Stimulated activated naive CD8-positive, alpha-beta T cell treated with anti-CD3 and anti-CD28 coated beads, Interleukin-15, Interleukin-2, amounts not matched to agents 100 U/mL and 50 U/mL, for 24 hours (primary cell): Measurements from ENCODE around the gene GNL1.
"Not testable (repeated sequence)": the region's sequence is repeated elsewhere in the genome, so short reads cannot be mapped to it uniquely, and the experiment has no call there.

Experiments
- ATAC-seq: fragments of 150-1000 bp; cut with Tn5 transposase; one replicate; pipeline ENCODE4 v1.10.0; 2021
- DNase-seq: peaks from one replicate; pipeline ENCODE4 v3.0.0; 2021

The GNL1 gene

DNA sequence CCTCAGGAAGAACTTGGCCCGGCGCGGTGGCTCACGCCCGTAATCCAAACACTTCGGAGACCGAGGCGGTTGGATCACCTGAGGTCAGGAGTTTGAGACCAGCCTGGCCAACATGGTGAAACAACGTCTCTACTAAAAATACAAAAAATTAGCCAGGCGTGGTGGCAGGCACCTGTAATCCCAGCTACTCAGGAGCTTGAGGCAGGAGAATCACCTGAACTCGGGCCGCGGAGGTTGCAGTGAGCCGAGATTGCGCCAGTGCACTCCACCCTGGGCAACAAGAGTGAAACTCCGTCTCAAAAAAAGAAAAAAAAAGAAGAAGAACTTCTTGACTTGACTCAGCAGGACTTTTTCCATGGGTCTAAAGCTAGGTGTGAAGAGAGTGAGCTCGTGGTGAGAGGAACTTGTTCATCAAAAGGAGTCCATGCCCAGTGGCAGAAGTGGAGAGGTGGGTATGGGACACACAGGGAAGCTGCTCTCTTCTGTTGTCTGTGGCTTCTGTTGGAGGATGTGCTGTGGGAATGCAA is 26.9 kb downstream of the GNL1 start:
- peak; percentile 57 for DNase-seq
- ATAC-seq: peak; percentile 56

DNA sequence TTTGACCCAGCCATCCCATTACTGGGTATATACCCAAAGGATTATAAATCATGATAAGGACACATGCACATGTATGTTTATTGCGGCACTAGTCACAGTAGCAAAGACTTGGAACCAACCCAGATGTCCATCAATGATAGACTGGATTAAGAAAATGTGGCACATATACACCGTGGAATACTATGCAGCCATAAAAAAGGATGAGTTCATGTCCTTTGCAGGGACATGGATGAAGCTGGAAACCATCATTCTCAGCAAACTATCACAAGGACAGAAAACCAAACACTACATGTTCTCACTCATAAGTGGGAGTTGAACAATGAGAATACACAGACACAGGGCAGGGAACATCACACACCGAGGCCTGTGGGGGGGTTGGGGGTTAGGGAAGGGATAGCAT is 29.8 kb downstream of the GNL1 start:
- ATAC-seq, DNase-seq: not testable (repeated sequence)

DNA sequence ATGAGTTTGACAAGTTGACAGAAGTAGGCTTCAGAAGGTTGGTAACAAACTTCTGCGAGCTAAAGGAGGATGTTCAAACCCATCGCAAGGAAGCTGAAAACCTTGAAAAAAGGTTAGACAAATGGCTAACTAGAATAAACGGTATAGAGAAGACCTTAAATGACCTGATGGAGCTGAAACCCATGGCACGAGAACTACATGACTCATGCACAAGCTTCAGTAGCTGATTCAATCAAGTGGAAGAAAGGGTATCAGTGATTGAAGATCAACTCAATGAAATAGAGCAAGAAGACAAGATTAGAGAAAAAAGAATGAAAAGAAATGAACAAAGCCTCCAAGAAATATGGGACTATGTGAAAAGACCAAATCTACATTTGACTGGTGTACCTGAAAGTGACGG is 34.3 kb downstream of the GNL1 start:
- not testable (repeated sequence) for ATAC-seq, DNase-seq

DNA sequence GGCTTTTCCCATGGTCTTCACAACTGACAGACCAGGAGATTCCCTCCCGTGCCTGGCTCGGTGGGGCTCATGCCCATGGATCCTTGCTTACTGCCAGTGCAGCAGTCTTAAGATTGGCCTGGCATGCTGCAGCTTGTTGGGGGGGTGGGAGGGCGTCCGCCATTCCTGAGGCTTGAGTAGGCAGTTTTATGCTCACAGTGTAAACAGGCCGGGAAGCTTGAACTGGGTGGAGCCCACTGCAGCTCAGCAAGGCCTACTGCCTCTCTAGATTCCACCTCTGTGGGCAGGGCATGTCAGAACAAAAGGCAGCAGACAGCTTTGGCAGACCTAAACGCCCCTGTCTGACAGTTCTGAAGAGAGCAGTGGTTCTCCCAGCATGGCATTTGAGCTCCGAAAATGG is 35.2 kb downstream of the GNL1 start:
- DNase-seq, ATAC-seq: not testable (repeated sequence)

DNA sequence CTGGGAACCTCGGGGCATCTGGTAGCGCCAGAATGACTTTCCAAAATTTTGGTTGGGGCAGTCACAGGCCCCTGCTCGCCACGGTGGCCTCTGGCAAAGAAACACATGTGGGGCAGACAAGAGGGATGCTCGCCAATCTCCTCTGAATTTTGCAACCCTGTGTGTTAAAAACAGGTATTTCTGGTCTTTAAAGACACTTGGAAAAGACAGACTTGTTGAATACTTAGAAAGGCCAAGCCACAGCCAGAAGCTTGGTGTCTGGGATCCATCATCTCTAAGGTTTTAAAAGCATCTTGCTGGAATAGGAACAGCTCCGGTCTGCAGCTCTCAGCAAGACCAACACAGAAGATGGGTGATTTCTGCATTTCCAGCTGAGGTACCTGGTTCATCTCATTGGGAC is 35.8 kb downstream of the GNL1 start:
- ATAC-seq: no peak
- no peak for DNase-seq

DNA sequence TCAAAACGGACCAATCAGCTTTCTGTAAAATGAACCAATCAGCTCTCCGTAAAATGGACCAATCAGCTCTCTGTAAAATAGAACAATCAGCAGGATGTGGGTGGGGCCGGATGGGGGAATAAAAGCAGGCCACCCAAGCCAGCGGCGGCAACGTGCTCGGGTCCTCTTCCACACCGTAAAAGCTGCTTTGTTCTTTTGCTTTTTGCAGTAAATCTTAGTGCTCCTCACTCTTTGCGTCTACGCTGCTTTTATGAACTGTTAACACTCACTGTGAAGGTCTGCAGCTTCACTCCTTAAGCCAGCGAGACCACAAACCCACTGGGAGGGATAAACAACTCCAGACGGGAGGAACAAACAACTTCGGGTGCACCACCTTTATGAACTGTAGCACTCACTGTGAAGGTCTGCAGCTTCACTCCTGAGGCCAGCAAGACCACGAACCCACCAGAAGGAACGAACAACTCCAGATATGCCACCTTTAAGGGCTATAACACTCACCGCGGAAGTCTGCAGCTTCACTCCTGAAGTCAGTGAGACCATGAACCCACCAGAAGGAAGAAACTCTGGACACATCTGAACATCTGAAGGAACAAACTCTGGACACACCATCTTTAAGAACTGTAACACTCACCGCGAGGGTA is 37.7 kb downstream of the GNL1 start:
- peak; percentile 63 for DNase-seq
- ATAC-seq: not testable (repeated sequence)

DNA sequence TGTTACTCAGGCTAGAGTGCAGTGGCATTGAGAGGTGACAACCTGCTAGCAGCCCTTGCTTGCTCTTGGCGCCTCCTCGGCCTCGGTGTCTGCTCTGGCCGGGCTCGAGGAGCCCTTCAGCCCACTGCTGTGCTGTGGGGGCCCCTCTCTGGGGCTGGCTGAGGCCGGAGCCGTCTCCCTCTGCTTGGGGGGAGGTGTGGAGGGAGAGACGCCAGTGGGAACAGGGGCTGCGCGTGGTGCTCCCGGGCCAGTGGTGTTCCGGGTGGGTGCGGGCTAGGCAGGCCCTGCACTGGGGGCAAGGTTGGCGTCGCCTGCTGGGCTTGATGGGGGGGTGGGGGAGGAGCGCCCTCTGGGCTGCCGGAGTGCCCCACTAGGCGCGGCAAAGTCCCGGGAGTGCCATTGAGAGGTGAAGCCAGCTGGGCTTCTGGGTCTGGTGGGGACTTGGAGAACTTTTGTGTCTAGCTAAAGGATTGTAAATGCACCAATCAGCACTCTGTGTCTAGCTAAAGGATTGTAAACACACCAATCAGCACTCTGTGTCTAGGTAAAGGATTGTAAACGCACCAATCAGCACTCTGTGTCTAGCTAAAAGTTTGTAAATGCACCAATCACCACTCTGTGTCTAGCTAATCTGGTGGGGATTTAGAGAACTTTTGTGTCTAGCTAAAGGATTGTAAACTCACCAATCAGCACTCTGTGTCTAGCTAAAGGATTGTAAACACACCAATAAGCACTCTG is 38.4 kb downstream of the GNL1 start:
- DNase-seq, ATAC-seq: not testable (repeated sequence)

DNA sequence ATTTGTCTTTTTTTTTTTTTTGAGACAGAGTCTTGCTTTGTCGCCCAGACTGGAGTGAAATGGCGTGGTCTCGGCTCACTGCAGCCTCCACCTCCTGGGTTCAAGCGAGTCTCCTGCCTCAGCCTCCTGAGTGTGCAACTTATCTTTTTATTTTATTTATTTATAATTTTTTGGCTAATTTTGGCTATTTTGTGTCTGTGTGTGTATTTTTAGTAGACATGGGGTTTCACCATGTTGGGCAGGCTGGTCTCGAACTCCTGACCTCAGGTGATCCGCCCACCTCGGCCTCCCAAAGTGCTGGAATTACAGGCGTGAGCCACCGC is 39.6 kb downstream of the GNL1 start:
- DNase-seq, ATAC-seq: not testable (repeated sequence)

DNA sequence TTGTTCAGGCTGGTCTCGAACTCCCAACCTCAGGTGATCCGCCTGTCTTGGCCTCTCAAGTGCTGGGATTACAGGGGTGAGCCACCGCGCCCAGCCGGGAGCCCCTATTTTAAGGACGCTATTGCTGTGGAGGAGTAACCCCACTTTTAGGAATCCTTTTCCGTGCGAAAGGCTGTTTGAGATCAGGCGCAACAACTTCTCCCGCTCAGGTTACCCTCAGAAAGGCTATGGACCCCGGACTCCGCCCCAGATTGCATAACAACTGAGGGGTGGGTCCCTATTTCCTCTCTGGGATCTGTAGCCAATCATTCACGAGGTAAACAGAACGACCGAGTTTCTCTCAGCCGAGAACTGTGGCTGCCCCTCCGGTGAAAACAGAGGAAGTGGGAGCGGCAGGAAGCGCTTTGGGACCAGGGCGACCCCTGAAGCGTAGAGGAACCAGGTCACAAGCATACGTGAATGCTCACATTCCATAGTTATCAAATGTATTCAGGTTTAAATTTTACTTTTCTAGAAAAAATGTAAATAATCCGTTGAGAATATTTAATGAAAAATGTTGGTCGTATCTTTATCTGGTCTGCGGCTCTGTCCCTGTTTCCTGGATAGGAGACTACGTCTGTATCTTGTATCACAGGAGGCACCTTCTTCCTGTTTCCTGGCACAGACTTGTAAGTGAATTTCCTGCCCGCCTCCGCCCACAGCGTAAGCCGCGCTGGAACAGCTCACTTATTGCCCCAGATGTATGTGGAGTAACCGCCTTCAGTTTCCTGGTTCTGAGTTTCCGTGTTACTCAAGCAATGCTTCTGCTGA is 40.1 kb downstream of the GNL1 start:
- DNase-seq (peak; percentile 87), ATAC-seq (peak; percentile 93)

DNA sequence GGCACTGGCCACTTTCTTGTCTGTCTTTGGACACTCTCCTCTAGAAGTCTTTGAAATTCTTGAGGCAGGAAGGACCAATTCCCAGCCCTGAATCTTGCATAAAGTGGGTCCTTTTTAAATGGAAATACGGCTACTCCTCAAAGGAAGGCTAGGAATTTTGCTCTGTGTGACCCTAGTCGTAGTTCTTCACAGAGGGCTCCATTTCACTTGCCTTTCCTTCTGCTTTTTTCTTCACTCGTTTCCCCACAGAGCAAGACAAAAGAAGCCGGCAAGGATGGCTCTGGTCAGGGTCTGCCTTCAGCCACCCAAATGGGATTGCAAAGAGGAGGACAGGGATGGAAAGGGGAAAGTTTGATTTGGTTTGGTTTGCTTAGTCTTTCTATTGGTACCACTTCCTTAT is 41.2 kb downstream of the GNL1 start:
- DNase-seq (no peak), ATAC-seq (no peak)

DNA sequence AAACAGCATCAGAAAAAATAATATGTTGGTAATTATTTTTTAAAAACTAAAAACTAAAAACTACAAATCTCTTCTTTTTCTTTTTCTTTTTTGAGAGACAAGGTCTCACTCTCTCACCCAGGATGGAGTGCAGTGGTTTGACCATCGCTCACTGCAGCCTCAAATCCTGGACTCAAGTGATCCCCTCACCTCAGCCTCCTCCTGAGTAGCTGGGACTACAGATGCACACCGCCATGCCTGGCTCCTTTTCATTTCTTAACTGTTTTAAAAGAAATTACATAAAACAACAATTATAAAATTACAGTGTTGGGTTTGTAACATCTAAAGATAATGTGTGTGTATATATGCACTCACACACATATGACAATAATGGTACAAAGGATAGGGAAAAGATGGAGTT is 42.8 kb downstream of the GNL1 start:
- ATAC-seq: no peak

DNA sequence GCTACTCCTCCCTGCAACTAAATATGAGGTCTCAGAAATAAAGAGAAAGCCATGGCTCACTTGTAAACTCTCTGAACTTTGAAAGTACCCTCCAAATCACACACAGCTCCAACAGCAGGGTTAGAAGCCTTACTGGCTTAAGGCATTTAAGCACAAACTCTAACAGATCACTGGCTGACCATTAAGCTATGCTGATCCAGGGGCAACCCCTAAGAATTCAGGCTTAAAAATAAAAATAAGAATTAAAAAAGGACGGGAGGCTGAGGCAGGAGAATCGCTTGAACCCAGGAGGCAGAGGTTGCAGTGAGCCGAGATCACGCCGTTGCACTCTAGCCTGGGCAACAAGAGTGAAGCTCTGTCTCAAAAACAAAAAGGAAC is 45.1 kb downstream of the GNL1 start:
- no peak for ATAC-seq
- DNase-seq: no peak

More for the DNA sequence above, 42.8 kb downstream of the GNL1 start:
- no peak for DNase-seq

DNA sequence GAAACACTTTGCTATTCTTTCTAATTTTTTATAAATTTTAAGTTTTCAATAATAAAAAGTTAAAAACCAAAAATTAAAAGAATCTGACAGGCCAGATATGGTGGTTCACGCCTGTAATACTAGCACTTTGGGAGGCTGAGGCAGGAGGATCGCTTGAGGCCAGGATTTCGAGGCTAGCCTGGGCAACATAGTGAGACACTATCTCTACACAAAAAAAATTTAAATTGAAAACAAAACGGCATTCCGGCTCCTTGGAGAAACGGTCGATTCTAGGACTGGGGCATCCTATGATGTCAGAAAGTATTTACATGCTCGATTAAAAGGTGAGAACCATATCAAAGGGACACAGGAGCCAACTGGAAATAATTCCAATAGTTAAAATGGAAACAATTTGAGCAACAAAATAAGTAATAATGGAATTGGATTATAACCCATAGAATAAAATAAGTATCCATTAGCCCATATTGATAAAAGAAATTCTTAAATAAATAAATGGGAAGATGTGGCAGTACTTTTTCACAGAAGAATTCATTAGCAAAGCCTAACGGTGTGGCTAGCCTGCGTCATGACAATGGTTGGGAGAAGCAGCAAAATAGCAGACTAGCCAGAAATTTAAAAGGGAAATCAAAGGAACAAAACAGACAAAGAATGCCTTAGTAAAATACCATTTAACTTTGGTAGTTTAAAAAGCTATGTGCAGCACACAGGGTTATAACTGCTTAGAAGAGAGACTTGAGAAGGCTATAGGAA is 45.7 kb downstream of the GNL1 start:
- DNase-seq (no peak), ATAC-seq (no peak)

DNA sequence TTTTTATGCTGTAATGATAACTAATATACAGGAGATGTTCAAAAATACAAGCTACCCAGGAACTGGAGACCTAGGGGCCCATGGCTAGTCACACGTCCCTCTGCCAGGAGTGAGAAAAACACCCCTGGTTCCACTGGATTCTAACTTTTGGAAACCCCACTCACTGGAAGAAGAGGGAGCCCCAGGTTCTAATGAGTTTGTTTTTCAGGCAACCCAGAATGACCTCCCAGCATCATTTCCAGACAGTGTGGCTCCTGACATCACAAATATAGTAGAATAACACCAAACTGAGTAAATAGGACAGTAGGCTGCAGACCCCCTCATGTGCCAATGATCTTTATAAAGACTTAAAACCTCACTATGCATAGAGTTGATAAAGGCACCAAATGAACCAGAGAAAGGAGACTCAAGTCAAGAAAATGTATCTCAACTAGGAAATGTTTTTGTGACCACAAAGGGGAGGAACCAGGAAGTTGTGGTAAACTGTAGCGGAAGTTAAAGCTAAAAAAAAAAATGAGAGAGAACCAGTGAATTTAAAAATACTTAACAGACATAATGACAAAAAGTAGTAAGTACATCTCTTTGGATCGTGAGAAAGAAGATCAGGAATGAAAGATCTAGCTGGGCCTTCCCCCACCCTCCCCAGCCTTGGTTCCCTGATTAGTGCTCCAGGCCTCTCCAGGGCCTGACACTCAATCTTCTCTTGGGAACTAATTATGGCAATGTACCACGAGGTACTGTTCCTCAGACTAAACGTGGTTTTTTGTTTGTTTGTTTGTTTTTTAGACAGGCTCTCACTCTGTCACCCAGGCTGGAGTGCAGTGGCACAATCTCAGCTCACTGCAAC is 47.2 kb downstream of the GNL1 start:
- peak; percentile 29 for DNase-seq
- peak; percentile 60 for ATAC-seq

DNA sequence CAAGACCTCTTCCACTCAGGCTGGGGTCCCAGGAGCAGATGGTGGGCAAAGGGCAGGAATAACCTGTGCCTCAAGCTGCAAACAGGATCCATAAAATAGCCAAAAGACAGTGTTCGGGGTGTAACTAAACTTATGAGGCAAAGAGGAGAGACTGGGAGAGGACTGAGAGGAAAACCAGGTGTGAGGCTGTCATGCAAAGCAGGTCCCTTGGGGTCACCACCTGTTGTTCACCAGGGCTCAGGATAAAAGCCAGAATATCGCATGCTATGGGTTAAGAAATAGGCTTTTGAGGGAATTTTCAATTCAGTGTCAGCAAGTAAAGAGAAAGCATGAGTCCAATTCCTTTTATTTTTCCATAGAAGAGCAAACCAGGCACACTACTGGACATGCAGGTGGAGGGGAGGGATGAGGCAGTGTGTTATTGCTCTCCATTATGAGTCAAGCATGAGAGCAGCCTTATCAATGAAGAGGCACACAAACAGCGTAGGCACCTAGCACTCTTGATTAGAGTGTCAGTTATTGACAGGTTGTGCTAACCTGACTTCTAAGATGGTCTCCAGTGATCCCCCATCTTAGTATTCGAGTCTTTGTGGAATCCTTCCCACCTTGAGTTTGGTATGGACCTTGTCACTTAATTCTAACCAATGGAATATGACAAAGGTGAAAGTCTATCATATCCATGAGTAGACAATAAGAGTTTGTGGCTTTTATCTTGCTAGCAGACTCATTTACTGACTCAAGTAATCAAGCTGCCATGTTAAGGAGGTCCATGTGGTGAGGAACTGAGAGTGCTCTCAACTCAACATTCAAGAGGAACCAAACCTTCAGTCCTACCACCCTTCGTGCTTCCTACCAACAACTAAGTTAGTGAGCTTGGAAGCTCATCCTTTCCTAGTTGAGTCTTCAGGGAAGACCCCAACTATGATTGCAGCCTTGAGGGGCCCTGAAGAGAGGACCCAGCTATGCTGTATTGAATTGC is 48.2 kb downstream of the GNL1 start:
- no peak for DNase-seq
- peak; percentile 30 for ATAC-seq

DNA sequence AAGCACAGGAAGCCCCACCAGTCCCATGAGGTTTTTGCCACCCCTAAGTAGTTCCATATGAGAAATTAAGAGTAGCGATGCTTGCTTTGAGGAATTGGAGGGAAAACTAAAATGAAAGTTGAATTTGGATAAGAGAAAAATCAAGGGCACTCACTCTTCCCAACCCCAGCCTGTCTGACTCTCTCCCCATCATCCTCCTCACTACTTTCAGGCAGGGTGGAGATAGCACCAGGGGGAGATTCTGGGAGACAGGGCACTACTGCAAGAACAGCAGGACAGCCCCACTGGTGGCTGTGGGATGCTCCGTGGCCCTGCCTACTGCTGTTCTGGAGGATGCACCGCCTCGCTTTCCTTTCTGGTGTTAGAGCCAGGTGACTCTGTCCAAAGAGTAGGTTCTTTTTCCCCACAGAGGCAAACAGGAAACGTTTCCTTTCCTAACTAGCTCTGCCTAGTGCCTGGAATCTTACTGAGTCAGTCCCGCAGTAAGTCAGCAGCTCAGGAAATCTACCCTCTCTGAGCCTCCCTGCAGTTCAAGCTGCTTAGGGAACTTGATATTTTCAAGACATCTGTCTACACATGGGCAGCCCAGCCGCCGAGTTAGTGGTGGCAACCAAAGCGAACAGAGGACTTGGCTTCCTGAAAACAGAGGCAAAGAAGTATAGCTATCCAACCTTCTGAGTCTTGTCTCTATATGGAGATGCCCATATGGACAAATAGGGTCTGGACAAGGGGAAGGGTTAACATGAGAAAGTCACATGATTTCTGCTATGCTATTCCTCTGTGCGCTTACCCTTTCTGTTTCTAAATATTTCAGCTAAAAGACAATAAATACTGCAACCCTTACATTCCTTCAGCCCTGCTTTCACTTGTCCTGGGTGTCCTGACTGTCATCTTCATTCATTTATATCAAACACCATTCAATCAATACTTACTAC is 55.6 kb downstream of the GNL1 start:
- ATAC-seq (peak; percentile 4), DNase-seq (no peak)

DNA sequence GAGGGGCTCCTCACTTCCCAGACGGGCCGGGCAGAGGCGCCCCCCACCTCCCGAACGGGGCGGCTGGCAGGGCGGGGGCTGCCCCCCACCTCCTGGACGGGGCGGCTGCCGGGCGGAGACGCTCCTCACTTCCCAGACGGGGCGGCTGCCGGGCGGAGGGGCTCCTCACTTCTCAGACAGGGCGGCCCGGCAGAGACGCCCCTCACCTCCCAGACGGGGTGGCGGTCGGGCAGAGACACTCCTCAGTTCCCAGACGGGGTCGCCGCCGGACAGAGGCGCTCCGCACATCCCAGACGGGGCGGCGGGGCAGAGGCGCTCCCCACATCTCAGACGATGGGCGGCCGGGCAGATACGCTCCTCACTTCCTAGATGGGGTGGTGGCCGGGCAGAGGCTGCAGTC is 57.6 kb downstream of the GNL1 start:
- DNase-seq, ATAC-seq: not testable (repeated sequence)

DNA sequence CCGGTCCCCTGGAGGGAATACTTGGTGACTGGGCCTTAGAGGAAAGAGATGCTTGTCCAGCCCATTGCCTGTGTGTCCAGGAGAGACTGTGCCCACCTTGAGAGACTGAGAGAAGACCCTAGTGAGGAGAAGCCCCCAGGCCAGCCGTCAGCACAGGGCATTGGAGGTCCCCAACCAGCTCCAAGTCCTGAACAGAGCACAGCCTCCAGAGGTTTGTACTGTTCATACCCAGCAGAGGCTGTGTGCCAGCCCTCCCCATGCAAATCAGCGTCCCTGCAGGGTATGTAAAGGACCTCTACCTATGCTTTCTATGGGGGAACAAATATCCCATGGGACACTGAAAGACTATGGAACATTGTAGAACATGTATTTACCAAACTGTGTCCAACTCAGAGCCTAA is 58.6 kb downstream of the GNL1 start:
- no peak for ATAC-seq
- no peak for DNase-seq

DNA sequence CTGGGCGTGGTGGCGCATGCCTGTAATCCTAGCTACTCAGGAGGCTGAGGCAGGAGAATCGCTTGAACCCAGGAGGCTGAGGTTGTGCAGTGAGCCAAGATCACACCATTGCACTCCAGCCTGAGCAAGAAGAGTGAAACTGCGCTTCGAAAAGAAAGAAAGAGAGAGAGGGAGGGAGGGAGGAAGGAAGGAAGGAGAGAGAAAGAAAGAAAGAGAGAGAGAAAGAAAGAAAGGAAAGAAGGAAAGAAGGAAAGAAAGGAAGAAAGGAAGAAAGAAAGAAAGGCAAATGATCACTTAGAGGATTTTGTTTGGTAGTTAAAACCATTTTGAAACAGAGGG is 59.1 kb downstream of the GNL1 start:
- DNase-seq, ATAC-seq: not testable (repeated sequence)
